ENCODE measurements around the gene SALL3.
"Not testable (repeated sequence)": the region's sequence is repeated elsewhere in the genome, so short reads cannot be mapped to it uniquely, and the experiment has no call there.

SALL3 gene

GRCh38 chr18:78936251-78937005 is 43.2 kb upstream of the SALL3 start:
- H3K4me3 ChIP-seq, result no peak overlapping the region
- TF ChIP-seq CTCF (IDR thresholded peaks at IDR 0.05), result no peak
- no peaks in the 10 kb centered on the region for H3K36me3 ChIP-seq
- no peaks in the 10 kb centered on the region for H3K4me1 ChIP-seq
- H3K27ac ChIP-seq, result no peak overlapping the region
- intact Hi-C loops (cut with DNase I; ENCODE audit: low total_unique reads), result no loop called here
- H3K27me3 ChIP-seq, result no peaks in the 10 kb centered on the region
- DNase-seq, result no peak
- H3K9me3 ChIP-seq, result no peaks in the 10 kb centered on the region

- Histone ChIP-seq H3K9me3 (no peaks in the 10 kb centered on the region), H3K27ac (no peak overlapping the region), H3K4me3 (no peak overlapping the region), H3K4me1 (no peaks in the 10 kb centered on the region), H3K27me3 (no peaks in the 10 kb centered on the region), H3K36me3 (no peaks in the 10 kb centered on the region)
- no peak for TF ChIP-seq CTCF (IDR thresholded peaks at IDR 0.05)
- intact Hi-C loops (cut with DNase I; ENCODE audit: low total_unique reads), result no loop called here
- DNase-seq, result peak in 1 of 2 donors; percentile 38
Observed at GRCh38 chr18:78937166-78937565, 42.5 kb upstream of the SALL3 start.

GRCh38 chr18:78939105-78939504 is 40.5 kb upstream of the SALL3 start:
- intact Hi-C loops (cut with DNase I; ENCODE audit: low total_unique reads), result no loop called here
- TF ChIP-seq CTCF (IDR thresholded peaks at IDR 0.05), result no peak

GRCh38 chr18:78939734-78940494 is 39.7 kb upstream of the SALL3 start:
- Histone ChIP-seq H3K9me3 (no peaks in the 10 kb centered on the region), H3K27me3 (no peaks in the 10 kb centered on the region), H3K4me1 (no peaks in the 10 kb centered on the region), H3K36me3 (no peaks in the 10 kb centered on the region), H3K4me3 (no peak overlapping the region), H3K27ac (no peak overlapping the region)
- no peak for TF ChIP-seq CTCF (IDR thresholded peaks at IDR 0.05)
- intact Hi-C loops (cut with DNase I; ENCODE audit: low total_unique reads), result no loop called here
- no peak for DNase-seq

More at GRCh38 chr18:78939105-78939504, 40.5 kb upstream of the SALL3 start:
- Histone ChIP-seq H3K27ac (no peak overlapping the region), H3K4me3 (no peak overlapping the region), H3K4me1 (no peaks in the 10 kb centered on the region), H3K36me3 (no peaks in the 10 kb centered on the region), H3K27me3 (no peaks in the 10 kb centered on the region), H3K9me3 (no peaks in the 10 kb centered on the region)
- no peak for DNase-seq

DNA sequence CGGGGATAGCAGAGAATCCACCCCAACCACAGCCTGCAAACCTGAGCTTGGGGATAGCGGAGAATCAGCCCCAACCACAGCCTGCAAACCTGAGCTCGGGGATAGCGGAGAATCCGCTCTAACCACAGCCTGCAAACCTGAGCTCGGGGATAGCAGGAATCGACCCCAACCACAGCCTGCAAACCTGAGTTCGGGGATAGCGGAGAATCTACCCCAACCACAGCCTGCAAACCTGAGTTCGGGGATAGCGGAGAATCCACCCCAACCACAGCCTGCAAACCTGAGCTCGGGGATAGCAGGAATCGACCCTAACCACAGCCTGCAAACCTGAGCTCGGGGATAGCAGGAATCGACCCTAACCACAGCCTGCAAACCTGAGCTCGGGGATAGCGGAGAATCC is 37.4 kb upstream of the SALL3 start:
- H3K4me1 ChIP-seq; H3K4me3 ChIP-seq; intact Hi-C loops (cut with DNase I; ENCODE audit: low total_unique reads); H3K27me3 ChIP-seq; H3K36me3 ChIP-seq; H3K27ac ChIP-seq; DNase-seq; H3K9me3 ChIP-seq: not testable (repeated sequence)

- Histone ChIP-seq H3K27ac (no peak overlapping the region), H3K27me3 (peaks cover 0 to 2% of the 10 kb centered on the region in 2 donors), H3K4me3 (no peak overlapping the region), H3K4me1 (no peaks in the 10 kb centered on the region), H3K36me3 (no peaks in the 10 kb centered on the region), H3K9me3 (no peaks in the 10 kb centered on the region)
- intact Hi-C loops (cut with DNase I; ENCODE audit: low total_unique reads), result no loop called here
- no peak for DNase-seq
- no peak for TF ChIP-seq CTCF (IDR thresholded peaks at IDR 0.05)
Observed at GRCh38 chr18:78945628-78946027, 34.0 kb upstream of the SALL3 start.
